HepG2 (cell line): ENCODE data around the gene TGM6. TPM values are rescaled to one million over a fixed set of nuclear protein-coding genes. Genes with fewer than 3 reads are reported as not detected.

Experiments used
- ATAC-seq: fragments of 200-7000 bp; cut with Tn5 transposase; 3 replicates; pipeline ENCODE4 v1.9.1; 2020; ENCODE audit warnings: mild to moderate bottlenecking, moderate library complexity
- BruUV-seq: library from RNA; stranded (reverse); fragments of 400-500 nt; replicated peaks from 2 replicates; lab custom pipeline; 2021; lab: Mats Ljungman, UMichigan
- CTCF ChIA-PET: fragments of 300-600 bp; formaldehyde crosslinking; extraction: SDS; loops from one replicate; lab custom pipeline; 2021; ENCODE audit warnings: low total read pairs, inconsistent platforms, low intra/inter-chr PET ratio; lab: Yijun Ruan, JAX
- POLR2A ChIA-PET: fragments of 350-600 bp; sonication (Branson Sonifier 250); formaldehyde crosslinking; loops from one replicate; lab custom pipeline; 2020; ENCODE audit warnings: antibody characterized with exemption, inconsistent platforms; lab: Yijun Ruan, JAX
- DNase-seq: peaks from one replicate; pipeline ENCODE4 v3.0.0-alpha.2; 2015; ENCODE audit warnings: low spot score
- FAIRE-seq: peaks from 3 replicates; lab custom pipeline; 2011; peaks lifted over from hg19 to GRCh38; lab: Jason Lieb, UNC
- H2AFZ ChIP-seq: one replicate; pipeline ENCODE4 v1.6.1; 2011; ENCODE audit warnings: low read length, inconsistent platforms
- H3K27ac ChIP-seq: fragments of 300-600 bp; 3 replicates; pipeline ENCODE4 v1.8.0; 2011; ENCODE audit warnings: mixed run types, mild to moderate bottlenecking, mixed read lengths, low read length, inconsistent platforms; ENCODE audit not compliant: insufficient read depth; ENCODE audit errors: extremely low read length
- H3K27me3 ChIP-seq, 2 experiments: fragments of 200-600 bp in 1 of 2; 2 replicates in 1 of 2; 3 replicates in 1 of 2; pipeline versions ENCODE4 v1.6.0 to v1.8.0; 2011; ENCODE audit warnings: low read length in 2 of 2, mild to moderate bottlenecking in 2 of 2, moderate library complexity in 2 of 2, inconsistent platforms in 1 of 2; ENCODE audit not compliant: insufficient read depth in 2 of 2, control insufficient read depth in 1 of 2
- H3K36me3 ChIP-seq, 2 experiments: fragments of 200-600 bp in 1 of 2; replicated peaks in 1 of 2; 2 replicates in 1 of 2; 3 replicates in 1 of 2; pipeline versions ENCODE4 v1.5.1 to v1.8.0; 2011; ENCODE audit warnings: low read length in 2 of 2, inconsistent platforms in 1 of 2; ENCODE audit not compliant: insufficient read depth in 2 of 2, control insufficient read depth in 1 of 2
- H3K4me1 ChIP-seq: 2 replicates; pipeline ENCODE4 v1.5.1; 2012; ENCODE audit warnings: low read length, inconsistent platforms; ENCODE audit not compliant: insufficient read depth
- H3K4me2 ChIP-seq: 2 replicates; pipeline ENCODE4 v1.6.0; 2011; ENCODE audit warnings: low read depth, low read length, inconsistent platforms
- H3K4me3 ChIP-seq, 3 experiments: fragments of 200-600 bp in 1 of 3; sonication (generic), shearing (Covaris generic) in 1 of 3; replicated peaks in 1 of 3; 2 replicates each; pipeline ENCODE4 v1.5.1; 2011 to 2016; ENCODE audit warnings: low read length in 3 of 3, inconsistent platforms in 2 of 3, low read depth in 2 of 3, mild to moderate bottlenecking in 2 of 3, control low read depth in 1 of 3, mixed read lengths in 1 of 3; ENCODE audit not compliant: insufficient read depth in 1 of 3
- H3K79me2 ChIP-seq: one replicate; pipeline ENCODE4 v1.6.1; 2011; ENCODE audit warnings: low read length, inconsistent platforms; ENCODE audit not compliant: insufficient read depth
- H3K9ac ChIP-seq: 2 replicates; pipeline ENCODE4 v1.6.0; 2011; ENCODE audit warnings: mild to moderate bottlenecking, low read depth, low read length, inconsistent platforms; ENCODE audit not compliant: insufficient read depth
- H3K9me3 ChIP-seq: 2 replicates; pipeline ENCODE4 v1.5.1; 2012; ENCODE audit warnings: mild to moderate bottlenecking, low read length
- H4K20me1 ChIP-seq: 2 replicates; pipeline ENCODE4 v1.6.0; 2011; ENCODE audit warnings: inconsistent platforms, mild to moderate bottlenecking, low read length, moderate library complexity; ENCODE audit not compliant: insufficient read depth
- DMAP1 ChIP-seq: IDR thresholded peaks from 2 replicates; pipeline ENCODE4 v1.6.1; 2016
- FOXC1 ChIP-seq: sonication (generic); formaldehyde crosslinking; IDR thresholded peaks from 2 replicates; pipeline ENCODE4 v1.8.0; 2022; ENCODE audit warnings: mild to moderate bottlenecking, missing genetic modification reagents, borderline replicate concordance
- GTF2F1 ChIP-seq: fragments of 150-350 bp; IDR thresholded peaks from 2 replicates; pipeline ENCODE4 v1.6.1; 2014; ENCODE audit warnings: low read length
- HNF4G ChIP-seq, 2 experiments: sonication (generic) in 1 of 2; formaldehyde crosslinking in 1 of 2; IDR thresholded peaks; 2 replicates each; pipeline versions ENCODE4 v1.4.0 to v1.6.1; 2011 to 2020; ENCODE audit warnings: borderline replicate concordance in 2 of 2, low read depth in 2 of 2, mild to moderate bottlenecking in 2 of 2, low read length in 1 of 2, missing genetic modification reagents in 1 of 2, moderate library complexity in 1 of 2
- HOXA3 ChIP-seq: sonication (generic); formaldehyde crosslinking; IDR thresholded peaks from 2 replicates; pipeline ENCODE4 v1.5.0; 2020; ENCODE audit warnings: missing genetic modification reagents
- NFIC ChIP-seq: IDR thresholded peaks from 2 replicates; pipeline ENCODE4 v1.6.1; 2012; ENCODE audit warnings: mild to moderate bottlenecking, low read length, inconsistent platforms
- NFYC ChIP-seq: IDR thresholded peaks from 2 replicates; pipeline ENCODE4 v1.6.1; 2016; ENCODE audit warnings: missing genetic modification reagents, missing compliant biosample characterization
- SAFB2 ChIP-seq: sonication (generic); formaldehyde crosslinking; IDR thresholded peaks from 2 replicates; pipeline ENCODE4 v1.5.1; 2020; ENCODE audit warnings: missing genetic modification reagents, low read depth, mild to moderate bottlenecking, borderline replicate concordance
- ZBTB38 ChIP-seq: sonication (generic); formaldehyde crosslinking; IDR thresholded peaks from 2 replicates; pipeline ENCODE4 v1.5.1; 2020; ENCODE audit warnings: mild to moderate bottlenecking, missing genetic modification reagents
- ZNF790 ChIP-seq: sonication (generic); formaldehyde crosslinking; IDR thresholded peaks from 2 replicates; pipeline ENCODE4 v1.8.0; 2022; ENCODE audit warnings: missing genetic modification reagents, mild to moderate bottlenecking, borderline replicate concordance
- WGBS: methylation state at CpG from one replicate; pipeline ENCODE4 v1.1.6; 2017; ENCODE audit warnings: low lambda C conversion rate; 5-methylcytosine and 5-hydroxymethylcytosine counted together
- in situ Hi-C: cut with HindIII; loops from 2 replicates; pipeline ENCODE4 v1.10.0; 2017; ENCODE audit warnings: low pct_unique_long_range_greater_than_20kb; ENCODE audit not compliant: extremely low pct_ligation_motif_present
- intact Hi-C: fragments of 100-400 bp; cut with micrococcal nuclease; formaldehyde crosslinking; loops from one replicate; pipeline ENCODE4 v1.10.0; 2022; ENCODE audit not compliant: unreplicated experiment
- polyA plus RNA-seq, 8 experiments: library from polyadenylated mRNA; depleted of rRNA in 3 of 8; stranded (reverse) in 7 of 8; unstranded in 1 of 8; fragments of >200 nt; fragmentation: Illumina TruSeq in 4 of 8; extraction: Trizol in 4 of 8; gene quantifications; 2 replicates each; pipeline versions ENCODE4 v1.2.1 to v1.2.3, GENCODE V29; 2011 to 2016; ENCODE audit warnings: low read depth in 4 of 8, missing spikeins in 1 of 8, mixed read lengths in 1 of 8; ENCODE audit not compliant: insufficient read depth in 1 of 8
- total RNA-seq, 5 experiments: library from RNA; depleted of rRNA; stranded (reverse); fragments of >200 nt; fragmentation: Illumina TruSeq; extraction: Trizol; gene quantifications; 2 replicates each; pipeline ENCODE4 v1.2.3, GENCODE V29; 2016; ENCODE audit warnings: low read depth in 1 of 5
- TF ChIP-seq, protein P1 (sequence below): sonication (generic); formaldehyde crosslinking; IDR thresholded peaks from 2 replicates; pipeline ENCODE4 v1.4.0; 2020; ENCODE audit warnings: missing genetic modification reagents
- TF ChIP-seq, protein P2 (sequence below): sonication (generic); formaldehyde crosslinking; IDR thresholded peaks from 2 replicates; pipeline ENCODE4 v1.8.0; 2022; ENCODE audit warnings: missing genetic modification reagents, mild to moderate bottlenecking, borderline replicate concordance
- TF ChIP-seq, protein P3 (sequence below): sonication (generic); formaldehyde crosslinking; IDR thresholded peaks from 2 replicates; pipeline ENCODE4 v1.8.1; 2023; ENCODE audit warnings: mild to moderate bottlenecking, inconsistent platforms, moderate library complexity, missing genetic modification reagents, borderline replicate concordance

Gene TGM6
- total and polyA plus RNA-seq, 2 of the 13 experiments (the other 11 are each of a cell fraction or from before 2014, with no cell fraction given): not detected

DNA sequence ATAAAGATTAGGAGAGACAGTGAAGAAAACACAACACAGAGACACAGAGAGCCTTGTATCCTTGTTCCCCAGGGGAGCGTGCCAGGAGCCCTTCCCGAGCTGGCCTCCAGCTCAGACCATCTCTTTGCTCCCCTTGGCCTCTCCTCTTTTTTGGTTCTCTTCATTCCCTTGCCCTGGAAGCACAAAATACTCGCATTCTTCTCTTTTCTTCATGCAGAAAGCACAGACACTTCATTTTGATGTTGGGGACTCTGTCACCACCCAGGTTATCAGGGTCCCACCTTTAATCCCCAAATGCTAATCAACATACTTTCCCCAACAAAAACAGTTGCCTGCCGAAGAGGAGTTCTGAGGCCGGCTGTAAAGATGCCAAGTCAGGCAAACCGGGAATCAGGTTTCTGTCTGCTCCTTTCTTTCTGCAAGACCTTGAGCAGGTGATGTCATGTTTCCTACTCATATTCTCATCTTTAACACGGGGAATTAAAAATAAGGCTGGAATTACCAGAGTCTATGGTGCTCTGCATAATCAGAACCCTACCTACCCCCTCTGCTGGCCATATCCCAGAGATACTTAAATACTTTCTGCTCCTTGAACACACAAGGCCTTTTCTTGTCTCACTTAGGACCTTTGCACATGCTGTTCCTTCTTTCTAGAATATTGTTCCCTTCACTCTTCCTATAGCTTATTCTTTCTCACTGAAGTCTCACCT is 21.7 kb downstream of the TGM6 start (continued):
- no peak for TF ChIP-seq FOXC1 (CRISPR knock-in tag)
- TF ChIP-seq, all 625 proteins: peak for 5

DNA sequence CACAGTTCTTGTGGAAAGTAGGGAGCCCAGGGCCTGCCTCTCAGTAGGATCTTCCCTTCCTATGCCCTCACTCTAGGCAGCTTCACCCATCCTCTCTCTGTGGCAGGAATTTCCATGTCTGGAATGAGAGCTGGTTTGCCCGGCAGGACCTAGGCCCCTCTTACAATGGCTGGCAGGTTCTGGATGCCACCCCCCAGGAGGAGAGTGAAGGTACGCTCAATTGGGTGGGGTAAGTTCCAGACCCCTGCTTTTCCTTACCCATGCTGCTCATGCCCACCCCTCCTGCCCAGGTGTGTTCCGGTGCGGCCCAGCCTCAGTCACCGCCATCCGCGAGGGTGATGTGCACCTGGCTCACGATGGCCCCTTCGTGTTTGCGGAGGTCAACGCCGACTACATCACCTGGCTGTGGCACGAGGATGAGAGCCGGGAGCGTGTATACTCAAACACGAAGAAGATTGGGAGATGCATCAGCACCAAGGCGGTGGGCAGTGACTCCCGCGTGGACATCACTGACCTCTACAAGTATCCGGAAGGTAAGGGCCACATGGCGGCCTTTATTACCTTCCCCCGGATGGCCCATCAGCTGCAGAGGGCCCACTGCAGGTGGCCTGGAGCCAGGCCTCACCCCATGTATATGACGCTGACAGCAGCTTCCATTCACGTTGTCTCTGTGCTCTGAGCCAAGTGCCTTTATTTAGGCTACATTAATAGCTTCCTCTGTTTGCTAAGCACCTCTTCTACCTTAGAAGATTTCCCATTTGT is 22.8 kb downstream of the TGM6 start:
- intact Hi-C loops: loop anchor here (5.0 kb wide), 1 partner anchor 196 kb away; no protein-coding TSS in a partner anchor
- in situ Hi-C loops: no loop called here
- ChIA-PET CTCF (no interaction called here), POLR2A (no interaction called here)
- no peaks in the 10 kb centered on the region for H4K20me1 ChIP-seq
- ATAC-seq: no peak
- H3K9ac ChIP-seq: no peak overlapping the region
- no peak overlapping the region for H3K4me2 ChIP-seq
- H3K79me2 ChIP-seq: no peaks in the 10 kb centered on the region
- H3K9me3 ChIP-seq: peaks cover 12% of the 10 kb centered on the region
- H3K27ac ChIP-seq: no peak overlapping the region
- H3K27me3 ChIP-seq: peaks cover 3% of the 10 kb centered on the region in 2 experiments; a peak in 1 of 5 replicates
- no peak overlapping the region for H2AFZ ChIP-seq
- no peaks in the 10 kb centered on the region for H3K36me3 ChIP-seq
- H3K4me3 ChIP-seq: no peak overlapping the region
- FAIRE-seq: no peak
- no peaks in the 10 kb centered on the region for H3K4me1 ChIP-seq
- BruUV-seq: no TSS peak
- WGBS: 45% methylated on average over 20 of the region's 24 CpGs
- DNase-seq: no peak
- TF ChIP-seq HOXA3 (CRISPR knock-in tag): no peak
- no peak for TF ChIP-seq ZBTB38
- no peak for TF ChIP-seq ZNF790 (CRISPR knock-in tag)
- no peak for TF ChIP-seq DMAP1 (CRISPR knock-in tag)
- TF ChIP-seq, protein P1, sequence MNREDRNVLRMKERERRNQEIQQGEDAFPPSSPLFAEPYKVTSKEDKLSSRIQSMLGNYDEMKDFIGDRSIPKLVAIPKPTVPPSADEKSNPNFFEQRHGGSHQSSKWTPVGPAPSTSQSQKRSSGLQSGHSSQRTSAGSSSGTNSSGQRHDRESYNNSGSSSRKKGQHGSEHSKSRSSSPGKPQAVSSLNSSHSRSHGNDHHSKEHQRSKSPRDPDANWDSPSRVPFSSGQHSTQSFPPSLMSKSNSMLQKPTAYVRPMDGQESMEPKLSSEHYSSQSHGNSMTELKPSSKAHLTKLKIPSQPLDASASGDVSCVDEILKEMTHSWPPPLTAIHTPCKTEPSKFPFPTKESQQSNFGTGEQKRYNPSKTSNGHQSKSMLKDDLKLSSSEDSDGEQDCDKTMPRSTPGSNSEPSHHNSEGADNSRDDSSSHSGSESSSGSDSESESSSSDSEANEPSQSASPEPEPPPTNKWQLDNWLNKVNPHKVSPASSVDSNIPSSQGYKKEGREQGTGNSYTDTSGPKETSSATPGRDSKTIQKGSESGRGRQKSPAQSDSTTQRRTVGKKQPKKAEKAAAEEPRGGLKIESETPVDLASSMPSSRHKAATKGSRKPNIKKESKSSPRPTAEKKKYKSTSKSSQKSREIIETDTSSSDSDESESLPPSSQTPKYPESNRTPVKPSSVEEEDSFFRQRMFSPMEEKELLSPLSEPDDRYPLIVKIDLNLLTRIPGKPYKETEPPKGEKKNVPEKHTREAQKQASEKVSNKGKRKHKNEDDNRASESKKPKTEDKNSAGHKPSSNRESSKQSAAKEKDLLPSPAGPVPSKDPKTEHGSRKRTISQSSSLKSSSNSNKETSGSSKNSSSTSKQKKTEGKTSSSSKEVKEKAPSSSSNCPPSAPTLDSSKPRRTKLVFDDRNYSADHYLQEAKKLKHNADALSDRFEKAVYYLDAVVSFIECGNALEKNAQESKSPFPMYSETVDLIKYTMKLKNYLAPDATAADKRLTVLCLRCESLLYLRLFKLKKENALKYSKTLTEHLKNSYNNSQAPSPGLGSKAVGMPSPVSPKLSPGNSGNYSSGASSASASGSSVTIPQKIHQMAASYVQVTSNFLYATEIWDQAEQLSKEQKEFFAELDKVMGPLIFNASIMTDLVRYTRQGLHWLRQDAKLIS (CRISPR knock-in tag): no peak
- TF ChIP-seq SAFB2: no peak
- TF ChIP-seq, protein P2, sequence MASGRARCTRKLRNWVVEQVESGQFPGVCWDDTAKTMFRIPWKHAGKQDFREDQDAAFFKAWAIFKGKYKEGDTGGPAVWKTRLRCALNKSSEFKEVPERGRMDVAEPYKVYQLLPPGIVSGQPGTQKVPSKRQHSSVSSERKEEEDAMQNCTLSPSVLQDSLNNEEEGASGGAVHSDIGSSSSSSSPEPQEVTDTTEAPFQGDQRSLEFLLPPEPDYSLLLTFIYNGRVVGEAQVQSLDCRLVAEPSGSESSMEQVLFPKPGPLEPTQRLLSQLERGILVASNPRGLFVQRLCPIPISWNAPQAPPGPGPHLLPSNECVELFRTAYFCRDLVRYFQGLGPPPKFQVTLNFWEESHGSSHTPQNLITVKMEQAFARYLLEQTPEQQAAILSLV (CRISPR knock-in tag): no peak
- no peak for TF ChIP-seq GTF2F1
- TF ChIP-seq, protein P3, sequence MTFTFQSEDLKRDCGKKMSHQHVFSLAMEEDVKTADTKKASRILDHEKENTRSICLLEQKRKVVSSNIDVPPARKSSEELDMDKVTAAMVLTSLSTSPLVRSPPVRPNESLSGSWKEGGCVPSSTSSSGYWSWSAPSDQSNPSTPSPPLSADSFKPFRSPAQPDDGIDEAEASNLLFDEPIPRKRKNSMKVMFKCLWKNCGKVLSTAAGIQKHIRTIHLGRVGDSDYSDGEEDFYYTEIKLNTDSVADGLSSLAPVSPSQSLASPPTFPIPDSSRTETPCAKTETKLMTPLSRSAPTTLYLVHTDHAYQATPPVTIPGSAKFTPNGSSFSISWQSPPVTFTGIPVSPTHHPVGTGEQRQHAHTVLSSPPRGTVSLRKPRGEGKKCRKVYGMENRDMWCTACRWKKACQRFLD (CRISPR knock-in tag): no peak
- TF ChIP-seq NFIC: no peak
- no peak for TF ChIP-seq HNF4G (IDR thresholded peaks at IDR 0.05; ENCODE audit: borderline replicate concordance, low read depth, low read length)
- no peak for TF ChIP-seq HNF4G (CRISPR knock-in tag; IDR thresholded peaks at IDR 0.05; ENCODE audit: borderline replicate concordance, low read depth)
- no peak for TF ChIP-seq NFYC (CRISPR knock-in tag)
